Stimulated activated CD4-positive, alpha-beta T cell treated with anti-CD3 and anti-CD28 coated beads, Interleukin-15, amount 100 ng/mL, for 48 hours (primary cell): Measurements from ENCODE around the gene GPR68.
"Not testable (repeated sequence)": the region's sequence is repeated elsewhere in the genome, so short reads cannot be mapped to it uniquely, and the experiment has no call there.

Experiments
- DNase-seq, 2 donors: peaks; one replicate each; pipeline ENCODE4 v3.0.0-alpha.2; 2020; ENCODE audit warnings: low read depth in 2 of 2

The GPR68 gene

GRCh38 chr14:91272341-91273272 lies 28.1 kb upstream of the GPR68 start:
- DNase-seq: no peak

- DNase-seq: no peak
These were observed 27.1 kb upstream of the GPR68 start for GRCh38 chr14:91271639-91272038.

GRCh38 chr14:91270619-91271018 lies 26.1 kb upstream of the GPR68 start:
- DNase-seq: no peak

GRCh38 chr14:91270188-91270587 lies 25.7 kb upstream of the GPR68 start:
- DNase-seq: no peak

GRCh38 chr14:91269076-91269991 lies 24.8 kb upstream of the GPR68 start:
- no peak for DNase-seq

GRCh38 chr14:91267965-91268437 lies 23.5 kb upstream of the GPR68 start:
- DNase-seq: no peak

GRCh38 chr14:91266276-91266675 lies 21.8 kb upstream of the GPR68 start:
- not testable (repeated sequence) for DNase-seq

GRCh38 chr14:91265404-91265803 lies 20.9 kb upstream of the GPR68 start:
- DNase-seq: no peak

GRCh38 chr14:91264151-91265150 lies 19.9 kb upstream of the GPR68 start:
- no peak for DNase-seq

- no peak for DNase-seq
These were observed 18.8 kb upstream of the GPR68 start for GRCh38 chr14:91263329-91263728.

- no peak for DNase-seq
These were observed 17.6 kb upstream of the GPR68 start for GRCh38 chr14:91261986-91262549.

- DNase-seq: no peak
These were observed 16.6 kb upstream of the GPR68 start for GRCh38 chr14:91261115-91261514.

- DNase-seq: no peak
These were observed 14.4 kb upstream of the GPR68 start for GRCh38 chr14:91258876-91259275.

GRCh38 chr14:91258011-91258618 lies 13.6 kb upstream of the GPR68 start:
- no peak for DNase-seq

- no peak for DNase-seq
These were observed 13.0 kb upstream of the GPR68 start for GRCh38 chr14:91257328-91258010.

- no peak for DNase-seq
These were observed 12.2 kb upstream of the GPR68 start for GRCh38 chr14:91256661-91257060.

- DNase-seq: no peak
These were observed 10.7 kb upstream of the GPR68 start for GRCh38 chr14:91255026-91255695.

GRCh38 chr14:91254461-91254860 lies 10.0 kb upstream of the GPR68 start:
- no peak for DNase-seq

GRCh38 chr14:91253795-91254323 lies 9.4 kb upstream of the GPR68 start:
- no peak for DNase-seq
